ENCODE results near the gene RIMOC1.

- TF ChIP-seq CTCF (IDR thresholded peaks at IDR 0.05 in 8 of 11, conservative IDR thresholded peaks at IDR 0.05 in 3 of 11) = no peak
- TF ChIP-seq POLR2A (IDR thresholded peaks at IDR 0.05) = no peak
- no peak for TF ChIP-seq POLR2AphosphoS5 (IDR thresholded peaks at IDR 0.05)
Observed at GRCh38 chr5:41918105-41918504, 14.0 kb downstream of the RIMOC1 start.

Data from spleen (tissue), 7 donors.